ENCODE measurements around the gene CCND3. TPM values are rescaled to one million over a fixed set of nuclear protein-coding genes. Genes with fewer than 3 reads are reported as not detected.

CCND3 gene
- total and polyA plus RNA-seq, 2 donors from 2014 or later: 42.1 to 139 TPM

Other genes with a start within 250 kb of the CCND3 start
- 50.7 TPM for gene TFEB, start 206.2 kb downstream of the CCND3 start, total RNA-seq
- gene TFEB, start 206.2 kb downstream of the CCND3 start, polyA plus RNA-seq (ENCODE audit: insufficient read depth, low read depth, low replicate concordance): 51.0 TPM
- gene PGC, start 194.4 kb downstream of the CCND3 start, total RNA-seq: not detected
- 0.39 TPM for gene PGC, start 194.4 kb downstream of the CCND3 start, polyA plus RNA-seq (ENCODE audit: insufficient read depth, low read depth, low replicate concordance)
- 7.0 TPM for gene FRS3, start 161.9 kb downstream of the CCND3 start, total RNA-seq
- 5.3 TPM for gene FRS3, start 161.9 kb downstream of the CCND3 start, polyA plus RNA-seq (ENCODE audit: insufficient read depth, low read depth, low replicate concordance)
- gene PRICKLE4, start 161.0 kb downstream of the CCND3 start, total RNA-seq: 6.5 TPM
- gene PRICKLE4, start 161.0 kb downstream of the CCND3 start, polyA plus RNA-seq (ENCODE audit: insufficient read depth, low read depth, low replicate concordance): 1.4 TPM
- 150 TPM for gene TOMM6, start 154.1 kb downstream of the CCND3 start, total RNA-seq
- 479 TPM for gene TOMM6, start 154.1 kb downstream of the CCND3 start, polyA plus RNA-seq (ENCODE audit: insufficient read depth, low read depth, low replicate concordance)
- gene USP49, start 46.4 kb downstream of the CCND3 start, total RNA-seq: 3.4 TPM
- 1.1 TPM for gene USP49, start 46.4 kb downstream of the CCND3 start, polyA plus RNA-seq (ENCODE audit: insufficient read depth, low read depth, low replicate concordance)
- 22.0 TPM for gene MED20, start 20.7 kb downstream of the CCND3 start, total RNA-seq
- 15.1 TPM for gene MED20, start 20.7 kb downstream of the CCND3 start, polyA plus RNA-seq (ENCODE audit: insufficient read depth, low read depth, low replicate concordance)
- gene BYSL, start 20.3 kb downstream of the CCND3 start, total RNA-seq: 14.3 TPM
- 10.1 TPM for gene BYSL, start 20.3 kb downstream of the CCND3 start, polyA plus RNA-seq (ENCODE audit: insufficient read depth, low read depth, low replicate concordance)
- gene TAF8, start 108.7 kb upstream of the CCND3 start, total RNA-seq: 32.0 TPM
- 16.3 TPM for gene TAF8, start 108.7 kb upstream of the CCND3 start, polyA plus RNA-seq (ENCODE audit: insufficient read depth, low read depth, low replicate concordance)
- gene C6orf132, start 200.8 kb upstream of the CCND3 start, total RNA-seq: 42.7 TPM
- 5.6 TPM for gene C6orf132, start 200.8 kb upstream of the CCND3 start, polyA plus RNA-seq (ENCODE audit: insufficient read depth, low read depth, low replicate concordance)
- gene GUCA1A, start 231.6 kb upstream of the CCND3 start, total RNA-seq: not detected
- gene GUCA1A, start 231.6 kb upstream of the CCND3 start, polyA plus RNA-seq (ENCODE audit: insufficient read depth, low read depth, low replicate concordance): not detected